ENCODE measurements around the gene GNAL. TPM values are rescaled to one million over a fixed set of nuclear protein-coding genes. Genes with fewer than 3 reads are reported as not detected.
A peak's percentile ranks its signal among the peaks of the same experiment; 100 is the strongest.
"Not testable (repeated sequence)": the region's sequence is repeated elsewhere in the genome, so short reads cannot be mapped to it uniquely, and the experiment has no call there.

The GNAL gene
- polyA plus RNA-seq, 1 donor, result 2.3 TPM

DNA sequence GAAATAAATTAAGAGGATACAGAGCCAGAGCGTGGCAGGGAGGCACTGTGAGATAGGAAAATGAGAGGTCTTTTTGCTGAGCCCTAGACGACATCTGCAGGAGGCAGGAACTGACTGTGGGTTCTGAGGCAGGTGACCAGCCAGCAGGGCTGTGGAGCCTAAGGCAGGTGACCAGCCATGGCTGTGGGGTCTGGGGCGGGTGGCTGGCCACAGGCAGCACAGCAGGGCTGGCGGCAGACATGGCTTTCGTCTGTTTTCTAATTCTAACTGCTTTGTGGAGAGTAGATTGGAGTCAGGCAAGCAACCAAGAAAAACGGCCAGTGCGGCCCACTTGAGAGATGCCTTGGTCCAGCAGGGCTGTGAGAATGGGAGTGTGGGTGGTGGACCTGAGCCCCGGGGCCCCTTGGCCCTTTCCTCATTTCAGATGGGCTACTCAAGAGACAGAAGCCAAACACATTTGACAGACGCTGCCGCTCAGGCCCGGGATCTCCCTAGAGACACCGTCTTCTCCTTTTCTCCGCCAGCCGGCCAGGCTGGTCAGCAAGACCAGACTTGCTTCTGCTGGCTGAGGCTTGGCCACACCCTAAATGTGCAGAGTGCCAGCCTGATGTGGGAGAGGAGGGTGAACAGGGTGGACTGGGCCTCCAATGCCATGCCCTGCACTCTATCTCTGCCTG is 19.7 kb upstream of the GNAL start:
- DNase-seq, result no peak

- DNase-seq, result no peak
These were observed 19.2 kb upstream of the GNAL start for GRCh38 chr18:11669948-11670275.

DNA sequence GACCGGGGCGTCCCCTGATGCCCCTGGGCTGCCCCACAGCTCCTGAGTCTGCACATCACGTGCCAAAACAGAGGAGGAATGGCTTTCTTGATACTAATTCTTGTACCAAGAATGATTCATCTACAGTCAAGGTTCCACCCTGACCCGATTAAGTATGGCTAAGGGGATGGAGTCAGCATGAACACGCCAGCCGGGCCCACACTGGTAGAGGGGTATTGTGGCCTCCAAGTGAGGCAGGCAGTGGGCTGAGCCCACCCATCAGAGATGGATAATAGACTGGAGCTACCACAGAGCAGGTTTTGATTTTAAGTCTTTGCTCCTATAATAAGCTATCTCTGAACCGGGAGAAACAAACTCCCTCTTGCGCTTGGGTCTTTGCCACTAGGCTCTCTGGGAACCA is 17.9 kb upstream of the GNAL start:
- no peak for DNase-seq

DNA sequence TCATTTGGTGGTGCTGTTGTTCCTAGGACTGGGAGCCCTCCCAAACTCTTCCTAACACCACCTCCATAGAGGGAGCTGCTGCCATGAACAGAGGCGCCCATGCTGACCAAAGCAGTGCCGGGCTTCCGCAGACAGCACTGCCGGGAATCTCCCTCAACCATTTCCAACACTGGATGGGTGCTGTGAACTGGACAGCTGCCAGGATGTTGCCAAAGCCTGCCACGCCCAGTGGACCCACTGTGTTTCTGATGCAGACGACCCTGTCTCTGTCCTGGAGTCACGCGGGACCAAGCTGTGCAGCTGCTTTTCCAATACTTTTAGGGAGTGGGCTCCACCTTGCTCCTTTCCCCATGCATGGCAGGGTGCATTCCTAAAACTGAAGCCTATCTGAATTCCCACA is 16.9 kb upstream of the GNAL start:
- no peak for DNase-seq

- DNase-seq, result no peak
These were observed 16.1 kb upstream of the GNAL start for GRCh38 chr18:11672846-11673454.

- no peak for DNase-seq
These were observed 15.5 kb upstream of the GNAL start for GRCh38 chr18:11673560-11673959.

GRCh38 chr18:11674119-11674518 is 14.9 kb upstream of the GNAL start:
- DNase-seq, result no peak

DNA sequence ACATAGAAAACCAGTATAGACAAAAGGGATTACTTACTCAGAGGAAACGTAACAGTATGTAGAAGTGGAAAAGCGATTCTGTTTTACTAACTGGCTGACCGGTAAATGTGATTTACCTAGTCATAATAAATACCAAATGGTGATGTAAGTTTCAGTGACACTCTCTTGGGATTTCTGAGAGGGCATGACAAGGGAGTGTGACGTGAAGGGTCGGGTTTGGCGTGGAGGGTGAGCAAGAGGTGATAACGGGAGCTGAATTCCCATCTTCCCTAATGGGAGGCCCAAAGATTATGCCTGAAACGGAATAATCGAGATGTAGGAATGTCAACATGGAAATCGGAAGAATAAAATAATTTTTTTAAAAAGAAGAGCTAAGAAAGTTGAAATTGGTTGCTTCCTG is 12.7 kb upstream of the GNAL start:
- no peak for DNase-seq

- no peak for DNase-seq
These were observed 12.2 kb upstream of the GNAL start for GRCh38 chr18:11676867-11677266.

DNA sequence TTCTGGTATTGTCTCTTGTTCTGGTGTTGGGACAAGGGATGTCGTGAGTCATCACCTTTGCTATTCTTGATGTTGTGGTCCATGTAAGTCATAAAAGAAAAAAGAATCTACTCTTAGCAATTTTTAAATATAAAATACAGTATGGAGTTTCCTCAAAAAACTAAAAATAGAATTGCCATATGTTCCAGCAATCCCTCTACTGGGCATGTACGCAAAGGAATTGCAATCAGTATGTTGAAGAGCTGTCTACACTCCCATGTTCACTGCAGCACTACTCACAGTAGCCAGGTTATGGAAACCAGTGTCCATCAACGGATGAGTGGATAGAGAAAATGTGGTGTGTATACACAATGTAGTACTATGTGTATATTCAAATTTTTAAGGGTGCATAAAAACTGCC is 10.9 kb upstream of the GNAL start:
- no peak for DNase-seq

DNA sequence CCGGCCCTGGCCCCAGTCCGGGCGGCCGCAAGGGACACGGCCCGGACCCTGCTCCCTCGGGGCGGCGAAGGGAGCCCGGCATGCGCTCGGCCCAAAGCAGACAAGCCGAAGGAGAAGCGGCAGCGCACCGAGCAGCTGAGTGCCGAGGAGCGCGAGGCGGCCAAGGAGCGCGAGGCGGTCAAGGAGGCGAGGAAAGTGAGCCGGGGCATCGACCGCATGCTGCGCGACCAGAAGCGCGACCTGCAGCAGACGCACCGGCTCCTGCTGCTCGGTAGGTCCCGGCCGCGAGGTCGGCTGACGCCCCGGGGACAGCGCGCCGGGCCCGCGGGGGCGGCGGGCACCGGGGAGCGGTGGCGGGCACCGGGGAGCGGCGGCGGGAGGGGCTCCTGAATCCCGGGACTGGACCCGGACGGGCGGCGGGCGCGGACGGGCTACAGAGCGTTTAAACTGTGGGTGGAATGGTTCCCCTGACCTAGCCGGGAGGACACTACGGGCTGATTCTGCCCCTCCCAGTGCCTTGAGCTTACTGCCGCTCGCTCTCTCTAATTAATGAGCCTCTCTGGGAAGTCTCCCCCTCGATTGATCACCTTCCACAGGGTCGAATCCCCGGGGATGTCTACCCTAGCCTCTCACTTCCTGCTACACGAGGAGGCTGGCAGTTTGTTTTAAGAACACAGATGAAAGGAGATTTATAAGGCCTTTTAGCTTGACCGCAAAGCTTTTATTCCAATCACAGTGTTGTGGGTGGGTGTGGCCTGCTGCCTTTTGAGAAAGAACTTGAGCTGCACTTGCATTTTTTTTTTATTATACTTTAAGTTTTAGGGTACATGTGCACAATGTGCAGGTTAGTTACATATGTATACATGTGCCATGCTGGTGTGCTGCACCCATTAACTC is 853 bp downstream of the GNAL start:
- peak; percentile 40 for DNase-seq

GRCh38 chr18:11690660-11691059 is 1.6 kb downstream of the GNAL start:
- DNase-seq, result not testable (repeated sequence)

GRCh38 chr18:11695736-11696135 is 6.7 kb downstream of the GNAL start:
- DNase-seq, result no peak

GRCh38 chr18:11696451-11696850 is 7.4 kb downstream of the GNAL start:
- no peak for DNase-seq

DNA sequence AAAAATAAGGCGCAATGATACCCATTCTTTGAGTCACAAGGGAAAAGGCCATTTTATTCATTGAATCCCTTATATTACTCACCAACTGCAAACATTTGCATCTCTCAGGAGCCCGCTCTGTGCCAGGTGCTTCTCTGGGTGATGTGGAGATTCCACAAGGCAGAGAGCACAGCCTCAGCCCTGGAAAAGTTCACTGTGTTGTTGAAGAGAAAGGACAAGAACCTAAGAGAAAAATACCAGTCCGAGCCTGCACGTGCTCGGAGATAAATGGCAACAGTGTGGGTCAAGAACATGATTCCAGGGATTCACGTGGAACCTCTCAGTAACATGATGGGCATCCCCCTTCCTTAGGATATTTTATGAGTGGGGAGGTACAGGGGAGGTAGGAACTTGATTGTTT is 11.8 kb downstream of the GNAL start:
- DNase-seq, result no peak

DNA sequence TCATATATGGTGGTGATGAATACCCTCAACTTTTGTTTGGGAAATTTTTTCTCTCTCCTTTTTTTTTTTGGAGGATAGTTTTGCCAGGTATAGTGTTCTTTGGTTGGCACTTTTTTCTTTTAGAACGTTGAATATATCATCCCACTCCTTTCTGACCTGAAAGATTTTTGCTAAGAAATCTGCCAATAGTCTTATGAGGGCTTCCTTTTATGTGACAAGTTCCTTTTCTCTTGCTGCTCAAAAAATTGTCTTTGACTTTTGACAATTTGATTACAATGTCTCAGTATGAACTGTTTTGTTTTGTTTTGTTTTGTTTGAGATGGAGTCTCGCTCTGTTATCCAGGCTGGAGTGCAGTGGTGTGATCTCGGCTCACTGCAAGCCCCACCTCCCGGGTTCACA is 21.5 kb downstream of the GNAL start:
- DNase-seq, result no peak

DNA sequence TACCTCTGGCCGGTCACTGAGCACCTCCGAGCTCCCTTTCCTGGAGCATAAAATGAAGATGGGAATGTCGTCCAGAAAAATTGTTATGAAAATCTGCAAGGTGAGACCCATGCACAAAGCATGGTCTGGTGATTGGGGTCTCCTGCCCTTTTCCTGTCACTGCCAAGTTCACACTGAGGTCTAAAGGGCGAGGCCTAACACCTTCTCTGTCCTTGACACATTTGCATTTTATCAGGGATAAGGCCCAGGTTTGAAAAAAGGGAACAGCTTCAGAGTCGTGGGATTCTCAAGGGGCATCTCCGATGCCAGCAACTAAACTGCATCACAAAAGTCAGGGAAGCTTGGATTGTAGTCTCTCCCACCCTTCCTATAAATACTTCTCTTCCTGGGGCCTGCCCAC is 24.7 kb downstream of the GNAL start:
- DNase-seq, result no peak

- DNase-seq, result no peak
These were observed 25.3 kb downstream of the GNAL start for GRCh38 chr18:11714244-11714918.

DNA sequence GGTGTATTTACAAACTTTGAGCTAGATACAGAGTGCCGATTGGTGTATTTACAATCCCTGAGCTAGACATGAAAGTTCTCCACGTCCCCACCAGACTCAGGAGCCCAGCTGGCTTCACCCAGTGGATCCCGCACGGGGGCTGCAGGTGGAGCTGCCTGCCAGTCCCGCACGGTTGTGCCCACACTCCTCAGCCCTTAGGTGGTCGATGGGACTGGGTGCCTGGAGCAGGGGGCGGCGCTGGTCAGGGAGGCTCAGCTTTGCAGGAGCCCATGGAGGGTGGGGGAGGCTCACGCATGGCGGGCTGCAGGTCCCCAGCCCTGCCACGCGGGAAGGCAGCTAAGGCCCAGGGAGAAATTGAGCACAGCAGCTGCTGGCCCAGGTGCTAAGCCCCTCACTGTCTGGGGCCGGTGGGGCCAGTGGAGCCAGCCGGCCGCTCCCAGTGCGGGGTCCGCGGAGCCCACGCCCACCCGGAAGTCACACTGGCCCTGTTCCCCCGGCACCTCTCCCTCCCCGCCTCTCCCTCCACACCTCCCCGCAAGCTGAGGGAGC is 27.8 kb downstream of the GNAL start:
- DNase-seq, result not testable (repeated sequence)

DNA sequence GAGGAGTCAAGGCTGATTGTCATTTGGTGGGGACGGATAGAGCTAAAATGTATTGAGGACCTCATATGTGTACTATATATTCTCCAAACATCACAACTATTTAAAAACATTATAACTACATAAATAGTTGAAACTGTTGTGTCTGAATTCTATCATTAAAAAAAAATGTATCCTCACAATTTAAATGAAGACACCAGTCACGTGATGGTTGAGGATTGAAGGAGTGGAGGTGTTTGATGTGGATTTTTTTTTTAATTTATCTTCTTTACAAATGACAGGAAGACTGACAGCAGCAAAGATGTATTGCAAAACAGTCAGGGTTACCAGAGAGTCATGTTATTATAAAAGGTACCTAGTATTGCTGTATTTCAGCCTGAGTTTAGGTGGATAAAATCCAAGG is 30.0 kb downstream of the GNAL start:
- DNase-seq, result no peak

DNA sequence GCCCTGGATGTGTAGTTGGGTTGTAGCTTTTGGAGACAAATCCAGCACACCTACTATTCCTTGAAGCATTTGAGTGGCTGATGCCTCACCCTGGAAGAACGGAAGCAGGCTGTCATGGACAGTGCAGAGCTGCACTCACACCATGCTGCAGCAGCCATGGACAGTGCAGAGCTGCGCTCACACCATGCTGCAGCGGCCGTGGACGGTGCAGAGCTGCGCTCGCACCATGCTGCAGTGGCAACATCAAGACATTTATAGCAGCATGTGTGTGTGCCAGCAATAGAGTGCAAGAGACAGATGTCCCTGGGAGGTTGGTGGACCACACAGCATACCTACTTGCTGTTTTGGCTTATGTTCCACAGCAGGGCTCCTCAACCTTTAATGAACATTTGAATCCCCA is 30.6 kb downstream of the GNAL start:
- DNase-seq, result no peak

DNA sequence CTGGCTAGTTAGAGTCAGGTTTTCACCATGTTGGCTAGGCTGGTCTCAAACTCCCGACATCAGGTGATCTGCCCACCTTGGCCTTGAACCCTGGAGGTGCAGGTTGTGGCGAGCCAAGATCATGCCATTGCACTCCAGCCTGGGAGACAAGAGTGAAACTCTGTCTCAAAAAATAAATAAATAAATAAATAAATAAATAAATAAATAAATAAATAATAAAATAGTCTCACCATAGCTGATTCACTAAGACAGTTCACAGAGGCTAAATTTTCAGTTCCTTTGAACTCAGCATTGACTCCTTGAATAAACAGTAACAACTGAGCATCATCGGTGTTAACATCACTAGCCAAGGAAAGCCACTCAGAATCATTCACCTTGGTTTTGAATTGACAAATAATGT is 32.7 kb downstream of the GNAL start:
- no peak for DNase-seq

DNA sequence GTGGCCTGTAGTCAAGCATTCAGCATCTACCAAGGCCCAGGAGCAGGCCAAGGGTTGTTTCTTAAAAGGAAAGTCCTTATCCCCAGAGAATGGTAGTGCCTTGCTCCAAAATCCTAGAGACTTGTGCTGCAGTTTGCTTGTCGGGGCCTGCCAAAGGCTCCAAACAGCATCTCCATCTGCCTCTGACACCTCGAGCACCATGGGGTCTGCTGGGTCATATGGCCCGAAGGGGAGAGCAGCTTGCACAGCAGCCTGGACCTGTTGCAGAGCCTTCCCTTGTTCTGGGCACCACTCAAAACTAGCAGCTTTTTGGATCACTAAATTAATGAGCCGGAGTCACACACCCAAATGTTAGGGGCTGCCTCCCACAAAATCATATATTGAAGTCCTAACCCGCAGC is 35.7 kb downstream of the GNAL start:
- no peak for DNase-seq

Measured in hindlimb muscle (tissue), 1 donor.